ENCODE results near the gene TCN2. TPM values are rescaled to one million over a fixed set of nuclear protein-coding genes. Genes with fewer than 3 reads are reported as not detected.

TCN2 gene
- total and polyA plus RNA-seq, 9 of the 15 experiments (the other 6 are each of a cell fraction or from before 2014, with no cell fraction given): 0.88 to 5.4 (median 1.7) TPM

DNA sequence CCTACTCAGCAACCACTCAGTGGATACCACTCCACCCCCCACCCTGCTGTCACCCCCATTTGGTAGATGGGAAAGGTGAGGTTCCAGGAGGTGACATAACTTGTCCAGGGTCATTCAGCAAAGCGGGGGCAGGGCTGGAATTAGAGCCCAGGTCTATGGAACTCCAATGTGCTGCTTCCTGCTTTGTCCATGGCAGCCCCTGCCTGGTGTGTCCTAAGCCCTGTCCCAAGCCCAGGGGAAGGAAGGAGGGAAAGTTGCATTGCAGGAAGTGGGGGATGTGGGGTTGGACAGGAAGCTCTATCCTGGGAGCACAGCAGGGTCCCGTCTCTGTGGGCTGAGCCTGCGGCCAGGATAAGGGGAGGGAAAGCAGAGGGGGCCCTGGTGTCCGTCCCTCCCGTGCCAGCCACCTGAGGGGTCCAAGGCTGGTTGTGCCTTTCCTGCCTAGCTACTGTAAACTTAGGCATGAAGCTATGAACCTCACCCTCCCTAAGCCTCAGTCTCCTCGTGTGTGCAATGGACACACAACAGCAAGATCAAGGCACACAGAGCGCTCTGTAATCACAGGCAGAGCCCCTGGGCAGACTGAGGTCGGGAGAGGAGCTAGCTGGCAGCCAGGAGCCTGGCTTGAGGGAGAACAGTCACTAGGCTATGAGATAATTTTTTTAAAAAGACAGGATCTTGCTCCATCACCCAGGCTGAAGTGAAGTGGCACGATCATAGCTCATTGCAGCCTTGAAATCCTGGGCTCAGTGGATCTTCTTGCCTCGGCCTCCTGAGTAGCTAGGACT lies 45.4 kb upstream of the TCN2 start (continued):
- TF ChIP-seq, protein P1, sequence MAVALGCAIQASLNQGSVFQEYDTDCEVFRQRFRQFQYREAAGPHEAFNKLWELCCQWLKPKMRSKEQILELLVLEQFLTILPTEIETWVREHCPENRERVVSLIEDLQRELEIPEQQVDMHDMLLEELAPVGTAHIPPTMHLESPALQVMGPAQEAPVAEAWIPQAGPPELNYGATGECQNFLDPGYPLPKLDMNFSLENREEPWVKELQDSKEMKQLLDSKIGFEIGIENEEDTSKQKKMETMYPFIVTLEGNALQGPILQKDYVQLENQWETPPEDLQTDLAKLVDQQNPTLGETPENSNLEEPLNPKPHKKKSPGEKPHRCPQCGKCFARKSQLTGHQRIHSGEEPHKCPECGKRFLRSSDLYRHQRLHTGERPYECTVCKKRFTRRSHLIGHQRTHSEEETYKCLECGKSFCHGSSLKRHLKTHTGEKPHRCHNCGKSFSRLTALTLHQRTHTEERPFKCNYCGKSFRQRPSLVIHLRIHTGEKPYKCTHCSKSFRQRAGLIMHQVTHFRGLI (CRISPR knock-in tag; IDR thresholded peaks at IDR 0.05): no peak
- TF ChIP-seq KDM5B (IDR thresholded peaks at IDR 0.05; ENCODE audit: insufficient replicate concordance, low read depth, low read length) (no peak), ELF4 (CRISPR knock-in tag; IDR thresholded peaks at IDR 0.05) (no peak), POLR2A (conservative IDR thresholded peaks at IDR 0.05) (no peak)
- TF ChIP-seq, protein P2, sequence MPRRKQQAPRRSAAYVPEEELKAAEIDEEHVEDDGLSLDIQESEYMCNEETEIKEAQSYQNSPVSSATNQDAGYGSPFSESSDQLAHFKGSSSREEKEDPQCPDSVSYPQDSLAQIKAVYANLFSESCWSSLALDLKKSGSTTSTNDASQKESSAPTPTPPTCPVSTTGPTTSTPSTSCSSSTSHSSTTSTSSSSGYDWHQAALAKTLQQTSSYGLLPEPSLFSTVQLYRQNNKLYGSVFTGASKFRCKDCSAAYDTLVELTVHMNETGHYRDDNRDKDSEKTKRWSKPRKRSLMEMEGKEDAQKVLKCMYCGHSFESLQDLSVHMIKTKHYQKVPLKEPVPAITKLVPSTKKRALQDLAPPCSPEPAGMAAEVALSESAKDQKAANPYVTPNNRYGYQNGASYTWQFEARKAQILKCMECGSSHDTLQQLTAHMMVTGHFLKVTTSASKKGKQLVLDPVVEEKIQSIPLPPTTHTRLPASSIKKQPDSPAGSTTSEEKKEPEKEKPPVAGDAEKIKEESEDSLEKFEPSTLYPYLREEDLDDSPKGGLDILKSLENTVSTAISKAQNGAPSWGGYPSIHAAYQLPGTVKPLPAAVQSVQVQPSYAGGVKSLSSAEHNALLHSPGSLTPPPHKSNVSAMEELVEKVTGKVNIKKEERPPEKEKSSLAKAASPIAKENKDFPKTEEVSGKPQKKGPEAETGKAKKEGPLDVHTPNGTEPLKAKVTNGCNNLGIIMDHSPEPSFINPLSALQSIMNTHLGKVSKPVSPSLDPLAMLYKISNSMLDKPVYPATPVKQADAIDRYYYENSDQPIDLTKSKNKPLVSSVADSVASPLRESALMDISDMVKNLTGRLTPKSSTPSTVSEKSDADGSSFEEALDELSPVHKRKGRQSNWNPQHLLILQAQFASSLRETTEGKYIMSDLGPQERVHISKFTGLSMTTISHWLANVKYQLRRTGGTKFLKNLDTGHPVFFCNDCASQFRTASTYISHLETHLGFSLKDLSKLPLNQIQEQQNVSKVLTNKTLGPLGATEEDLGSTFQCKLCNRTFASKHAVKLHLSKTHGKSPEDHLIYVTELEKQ (CRISPR knock-in tag; IDR thresholded peaks at IDR 0.05): no peak

All from K562 (cell line).